Stomach (tissue), 9 donors: Measurements from ENCODE around the gene SSMEM1. TPM values are rescaled to one million over a fixed set of nuclear protein-coding genes. Genes with fewer than 3 reads are reported as not detected.

ENCODE experiments used
- DNase-seq, 2 donors: peaks; one replicate each; pipeline versions ENCODE4 v3.0.0 to v3.0.0-alpha.2; 2013 to 2019
- H3K27ac ChIP-seq, 5 donors: fragments of 200-600 bp in 4 of 5; sonication (generic) in 4 of 5; one replicate each; pipeline ENCODE4 v1.5.1; 2013 to 2019; ENCODE audit warnings: mild to moderate bottlenecking in 1 of 5, moderate library complexity in 1 of 5
- H3K27me3 ChIP-seq, 3 donors: fragments of 200-600 bp; sonication (generic); one replicate each; pipeline ENCODE4 v1.5.1; 2017 to 2019; ENCODE audit warnings: mixed run types in 1 of 3
- H3K36me3 ChIP-seq, 4 donors: fragments of 200-600 bp; sonication (generic); 1 replicate in 3 of 4; 2 replicates in 1 of 4; pipeline ENCODE4 v1.5.1; 2016 to 2019
- H3K4me1 ChIP-seq, 4 donors: fragments of 200-600 bp; sonication (generic); one replicate each; pipeline ENCODE4 v1.5.1; 2016 to 2019
- H3K4me3 ChIP-seq, 4 donors: fragments of 200-600 bp; sonication (generic) in 3 of 4; one replicate each; pipeline ENCODE4 v1.5.1; 2016 to 2019; ENCODE audit warnings: mild to moderate bottlenecking in 1 of 4
- H3K9me3 ChIP-seq, 4 donors: fragments of 200-600 bp; sonication (generic); one replicate each; pipeline ENCODE4 v1.5.1; 2016 to 2019
- EP300 ChIP-seq: sonication (generic); formaldehyde crosslinking; IDR thresholded peaks from one replicate; pipeline ENCODE4 v1.6.1; 2017; ENCODE audit warnings: antibody characterized with exemption
- POLR2A ChIP-seq, 4 donors: fragments of 450-650 bp; IDR thresholded peaks; one replicate each; pipeline ENCODE4 v1.6.1; 2016; ENCODE audit warnings: antibody characterized with exemption in 4 of 4, control low read depth in 2 of 4, mild to moderate bottlenecking in 1 of 4, moderate library complexity in 1 of 4
- POLR2AphosphoS5 ChIP-seq, 3 donors: sonication (generic); formaldehyde crosslinking; IDR thresholded peaks; one replicate each; pipeline ENCODE4 v1.6.1; 2016; ENCODE audit warnings: antibody characterized with exemption in 3 of 3
- WGBS, 5 donors: extraction: QIAGEN DNeasy Blood & Tissue Kit in 3 of 5; methylation state at CpG; one replicate each; pipeline versions ENCODE4 v1.1.5 to v1.1.7; 2013 to 2018; 5-methylcytosine and 5-hydroxymethylcytosine counted together
- intact Hi-C: fragments of 100-400 bp; cut with DNase I; formaldehyde crosslinking; loops from one replicate; pipeline ENCODE4 v1.15.1; 2023; ENCODE audit warnings: low total_unique reads
- polyA plus RNA-seq, 3 donors: library from polyadenylated mRNA; stranded (reverse); fragments of 200-250 nt; gene quantifications; one replicate each; pipeline ENCODE4 v1.2.3, GENCODE V29; 2013
- total RNA-seq, 5 donors: library from RNA; depleted of rRNA; stranded (reverse); fragments of >200 nt; gene quantifications; one replicate each; pipeline versions ENCODE4 v1.1.0 to v1.2.3, GENCODE V29; 2014 to 2016
- TF ChIP-seq, protein P1 (sequence below), 7 experiments: fragments of 450-650 bp in 4 of 7; fragments of 200-600 bp in 3 of 7; sonication (generic) in 3 of 7; IDR thresholded peaks; one replicate each; pipeline ENCODE4 v1.5.1; 2016 to 2019; ENCODE audit warnings: antibody characterized with exemption in 7 of 7, control low read depth in 2 of 7, mild to moderate bottlenecking in 1 of 7
- donor health status: healthy with polysubstance abuse.
- donor health status: Bipolar disorder and iron deficiency.
- donor health status: healthy.

Gene SSMEM1
- total and polyA plus RNA-seq, 8 donors = not detected

- WGBS, 5 donors = 92 to 96% (median 95%) methylated on average over 4 of the region's 4 CpGs
Observed at GRCh38 chr7:130174237-130174959, 33.3 kb upstream of the SSMEM1 start.

GRCh38 chr7:130178251-130178650 lies 29.4 kb upstream of the SSMEM1 start:
- Histone ChIP-seq H3K36me3 (peaks cover 14 to 93% (median 88%) of the 10 kb centered on the region in 4 donors), H3K4me3 (no peak overlapping the region)

More at GRCh38 chr7:130174237-130174959, 33.3 kb upstream of the SSMEM1 start:
- no peak overlapping the region for H3K4me3 ChIP-seq
- TF ChIP-seq POLR2AphosphoS5 (IDR thresholded peaks at IDR 0.05) = no peak
- TF ChIP-seq, protein P1, sequence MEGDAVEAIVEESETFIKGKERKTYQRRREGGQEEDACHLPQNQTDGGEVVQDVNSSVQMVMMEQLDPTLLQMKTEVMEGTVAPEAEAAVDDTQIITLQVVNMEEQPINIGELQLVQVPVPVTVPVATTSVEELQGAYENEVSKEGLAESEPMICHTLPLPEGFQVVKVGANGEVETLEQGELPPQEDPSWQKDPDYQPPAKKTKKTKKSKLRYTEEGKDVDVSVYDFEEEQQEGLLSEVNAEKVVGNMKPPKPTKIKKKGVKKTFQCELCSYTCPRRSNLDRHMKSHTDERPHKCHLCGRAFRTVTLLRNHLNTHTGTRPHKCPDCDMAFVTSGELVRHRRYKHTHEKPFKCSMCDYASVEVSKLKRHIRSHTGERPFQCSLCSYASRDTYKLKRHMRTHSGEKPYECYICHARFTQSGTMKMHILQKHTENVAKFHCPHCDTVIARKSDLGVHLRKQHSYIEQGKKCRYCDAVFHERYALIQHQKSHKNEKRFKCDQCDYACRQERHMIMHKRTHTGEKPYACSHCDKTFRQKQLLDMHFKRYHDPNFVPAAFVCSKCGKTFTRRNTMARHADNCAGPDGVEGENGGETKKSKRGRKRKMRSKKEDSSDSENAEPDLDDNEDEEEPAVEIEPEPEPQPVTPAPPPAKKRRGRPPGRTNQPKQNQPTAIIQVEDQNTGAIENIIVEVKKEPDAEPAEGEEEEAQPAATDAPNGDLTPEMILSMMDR (IDR thresholded peaks at IDR 0.05) = no peak
- no peak for TF ChIP-seq POLR2A (IDR thresholded peaks at IDR 0.05)
- intact Hi-C loops = no loop called here
- no peak for DNase-seq
- H3K36me3 ChIP-seq = peaks cover 21 to 93% (median 88%) of the 10 kb centered on the region in 4 donors
- H3K27me3 ChIP-seq = no peaks in the 10 kb centered on the region
- no peaks in the 10 kb centered on the region for H3K4me1 ChIP-seq
- no peak overlapping the region for H3K27ac ChIP-seq
- no peaks in the 10 kb centered on the region for H3K9me3 ChIP-seq

GRCh38 chr7:130179631-130180030 lies 28.0 kb upstream of the SSMEM1 start:
- TF ChIP-seq POLR2A (IDR thresholded peaks at IDR 0.05) = no peak
- TF ChIP-seq POLR2AphosphoS5 (IDR thresholded peaks at IDR 0.05) = no peak
- no peak for DNase-seq
- 93 to 100% (median 99%) methylated on average over 2 of the region's 2 CpGs for WGBS, 5 donors
- Histone ChIP-seq H3K36me3 (peaks cover 10 to 95% (median 86%) of the 10 kb centered on the region in 4 donors), H3K27ac (no peak overlapping the region), H3K27me3 (no peaks in the 10 kb centered on the region), H3K4me3 (no peak overlapping the region), H3K4me1 (no peaks in the 10 kb centered on the region), H3K9me3 (no peaks in the 10 kb centered on the region)
- intact Hi-C loops = no loop called here

More at GRCh38 chr7:130178251-130178650, 29.4 kb upstream of the SSMEM1 start:
- no peaks in the 10 kb centered on the region for H3K4me1 ChIP-seq
- intact Hi-C loops = no loop called here
- H3K27ac ChIP-seq = no peak overlapping the region
- no peak for DNase-seq
- 63 to 79% (median 69%) methylated on average over 4 of the region's 4 CpGs for WGBS, 5 donors
- TF ChIP-seq, protein P1 (IDR thresholded peaks at IDR 0.05) = no peak
- no peak for TF ChIP-seq EP300
- no peaks in the 10 kb centered on the region for H3K9me3 ChIP-seq
- no peaks in the 10 kb centered on the region for H3K27me3 ChIP-seq

GRCh38 chr7:130180571-130181262 lies 26.9 kb upstream of the SSMEM1 start:
- WGBS, 5 donors = 88 to 94% (median 91%) methylated on average over 9 of the region's 9 CpGs
- no peak for TF ChIP-seq POLR2A (IDR thresholded peaks at IDR 0.05)
- no peak for TF ChIP-seq POLR2AphosphoS5 (IDR thresholded peaks at IDR 0.05)
- TF ChIP-seq, protein P1 (IDR thresholded peaks at IDR 0.05) = no peak
- no peak for TF ChIP-seq EP300
- peaks cover 10 to 90% (median 85%) of the 10 kb centered on the region in 4 donors for H3K36me3 ChIP-seq

GRCh38 chr7:130181263-130181605 lies 26.4 kb upstream of the SSMEM1 start:
- H3K9me3 ChIP-seq = no peaks in the 10 kb centered on the region
- no peaks in the 10 kb centered on the region for H3K27me3 ChIP-seq
- no peak overlapping the region for H3K4me3 ChIP-seq
- H3K4me1 ChIP-seq = no peaks in the 10 kb centered on the region
- DNase-seq = no peak
- peaks cover 10 to 87% (median 82%) of the 10 kb centered on the region in 4 donors for H3K36me3 ChIP-seq
- intact Hi-C loops = no loop called here
- H3K27ac ChIP-seq = no peak overlapping the region
- WGBS, 5 donors = 93 to 100% (median 98%) methylated on average over 2 of the region's 2 CpGs
- TF ChIP-seq POLR2A (IDR thresholded peaks at IDR 0.05) (no peak), POLR2AphosphoS5 (IDR thresholded peaks at IDR 0.05) (no peak), EP300 (no peak)
- TF ChIP-seq, protein P1 (IDR thresholded peaks at IDR 0.05) = no peak

More at GRCh38 chr7:130180571-130181262, 26.9 kb upstream of the SSMEM1 start:
- no peak overlapping the region for H3K4me3 ChIP-seq
- intact Hi-C loops = no loop called here
- H3K4me1 ChIP-seq = no peaks in the 10 kb centered on the region
- no peak for DNase-seq
- H3K27me3 ChIP-seq = no peaks in the 10 kb centered on the region
- H3K9me3 ChIP-seq = no peaks in the 10 kb centered on the region
- H3K27ac ChIP-seq = no peak overlapping the region
